Measurements from ENCODE around the gene SPATA2L. TPM values are rescaled to one million over a fixed set of nuclear protein-coding genes. Genes with fewer than 3 reads are reported as not detected.
A peak's percentile ranks its signal among the peaks of the same experiment; 100 is the strongest.

Gene SPATA2L
- total RNA-seq, 1 donor from 2014 or later: 7.6 TPM

- Histone ChIP-seq H3K9me3 (ENCODE audit: low read depth) (no peaks in the 10 kb centered on the region), H4K20me1 (ENCODE audit: low read depth) (peaks cover 28% of the 10 kb centered on the region), H3K4me3 (peak overlapping the region; percentile 70), H3K36me3 (peaks cover 2% of the 10 kb centered on the region), H3K4me2 (peak overlapping the region; percentile 85), H3K27ac (no peak overlapping the region), H3K4me1 (peaks cover 10% of the 10 kb centered on the region), H3K79me2 (ENCODE audit: low read depth) (peaks cover 61% of the 10 kb centered on the region), H3F3A (ENCODE audit: low read depth) (no peaks in the 10 kb centered on the region), H3K27me3 (no peaks in the 10 kb centered on the region), H3K9ac (peak overlapping the region; percentile 82), H2AFZ (replicated peaks) (no peak overlapping the region)
- H3K36me3 Mint-ChIP-seq: peaks cover 26% of the 10 kb centered on the region
- peak; percentile 41 for DNase-seq (ENCODE audit: low spot score)
- H3K9me3 Mint-ChIP-seq: no peaks in the 10 kb centered on the region
- no peak overlapping the region for H3K27ac Mint-ChIP-seq
- no peak for TF ChIP-seq EZH2 (IDR thresholded peaks at IDR 0.05)
- peaks cover 2% of the 10 kb centered on the region for H3K27me3 Mint-ChIP-seq (ENCODE audit: insufficient read depth, low read depth)
- H3K4me3 Mint-ChIP-seq: peak overlapping the region; percentile 92
- peaks cover 14% of the 10 kb centered on the region for H3K4me1 Mint-ChIP-seq
Observed at GRCh38 chr16:89656435-89657121, 44.9 kb downstream of the SPATA2L start.

DNA sequence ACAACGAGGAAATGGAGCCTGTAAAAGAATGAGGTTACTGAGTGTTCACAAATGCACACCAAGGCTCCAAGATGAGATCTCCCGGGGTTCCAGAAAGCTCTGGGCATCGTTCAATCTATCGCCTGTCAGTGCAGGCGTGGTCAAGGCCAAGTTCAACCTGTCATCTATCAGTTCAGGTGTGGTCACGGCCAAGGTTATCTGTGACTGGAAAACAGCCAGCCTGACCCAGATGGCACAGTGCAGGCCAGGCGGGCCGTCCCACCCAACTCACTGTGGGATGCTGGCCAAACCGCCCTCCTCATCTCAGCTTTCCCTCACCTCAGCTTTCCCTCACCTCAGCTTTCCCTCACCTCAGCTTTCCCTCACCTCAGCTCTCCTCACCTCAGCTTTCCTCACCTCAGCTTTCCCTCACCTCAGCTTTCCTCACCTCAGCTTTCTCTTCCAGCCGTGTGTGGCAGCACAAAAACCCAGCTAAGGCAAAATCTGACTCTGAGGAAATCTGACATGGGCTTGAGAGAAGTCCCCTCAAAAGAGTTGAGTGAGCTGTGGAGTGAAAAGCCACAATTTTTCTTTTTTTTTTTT is 46.4 kb downstream of the SPATA2L start:
- Histone ChIP-seq H4K20me1 (ENCODE audit: low read depth) (peaks cover 34% of the 10 kb centered on the region), H3K4me2 (no peak overlapping the region), H3K27ac (no peak overlapping the region), H3K9ac (no peak overlapping the region), H3K36me3 (no peaks in the 10 kb centered on the region), H3F3A (ENCODE audit: low read depth) (no peaks in the 10 kb centered on the region), H2AFZ (replicated peaks) (no peak overlapping the region), H3K27me3 (no peaks in the 10 kb centered on the region), H3K79me2 (ENCODE audit: low read depth) (peaks cover 56% of the 10 kb centered on the region), H3K9me3 (ENCODE audit: low read depth) (no peaks in the 10 kb centered on the region), H3K4me3 (no peak overlapping the region), H3K4me1 (peaks cover 10% of the 10 kb centered on the region)
- Mint-ChIP-seq H3K4me1 (peaks cover 14% of the 10 kb centered on the region), H3K27ac (no peak overlapping the region), H3K9me3 (no peaks in the 10 kb centered on the region), H3K4me3 (peak overlapping the region; percentile 92), H3K36me3 (peaks cover 12% of the 10 kb centered on the region), H3K27me3 (ENCODE audit: insufficient read depth, low read depth) (peaks cover 2% of the 10 kb centered on the region)
- no peak for DNase-seq (ENCODE audit: low spot score)
- no peak for TF ChIP-seq EZH2 (IDR thresholded peaks at IDR 0.05)
- TF ChIP-seq EZH2phosphoT487 (IDR thresholded peaks at IDR 0.05): no peak
- TF ChIP-seq CTCF (IDR thresholded peaks at IDR 0.05): no peak

DNA sequence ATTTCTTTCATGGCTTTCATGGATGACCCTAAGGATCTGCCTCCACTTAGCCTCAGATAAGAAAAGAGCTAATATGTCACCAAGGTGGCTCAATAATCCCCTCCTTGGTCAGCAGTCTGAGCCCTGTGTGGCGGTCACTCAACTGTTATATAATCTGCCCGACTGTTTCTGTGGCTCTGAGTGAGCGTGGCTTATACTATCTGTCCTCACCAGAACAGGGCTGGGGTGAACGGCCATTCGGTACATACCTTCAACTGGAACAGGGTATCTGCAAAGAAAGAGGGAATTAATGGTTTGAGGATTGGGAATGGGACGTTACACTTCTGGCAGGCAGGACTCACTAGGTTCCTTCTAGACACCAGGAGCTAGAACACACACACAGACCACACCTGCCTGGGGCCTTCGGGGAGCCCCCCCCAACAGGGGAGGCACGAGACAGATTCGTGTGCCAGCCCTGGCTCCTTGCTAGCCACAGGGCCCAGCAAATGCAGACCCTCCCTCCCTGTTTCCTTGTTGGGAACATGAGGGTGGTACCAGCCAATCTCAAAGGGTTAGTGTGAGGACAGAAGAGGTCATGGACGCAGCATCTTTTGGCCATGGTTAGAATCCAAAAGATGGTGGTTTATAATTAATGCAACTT is 47.7 kb downstream of the SPATA2L start:
- Histone ChIP-seq H3K27ac (no peak overlapping the region), H3K79me2 (ENCODE audit: low read depth) (peaks cover 42% of the 10 kb centered on the region), H3K4me2 (no peak overlapping the region), H4K20me1 (ENCODE audit: low read depth) (peaks cover 34% of the 10 kb centered on the region), H3K27me3 (no peaks in the 10 kb centered on the region), H3K9ac (no peak overlapping the region), H3K9me3 (ENCODE audit: low read depth) (no peaks in the 10 kb centered on the region), H3F3A (ENCODE audit: low read depth) (no peaks in the 10 kb centered on the region), H3K4me1 (peaks cover 8% of the 10 kb centered on the region), H3K4me3 (no peak overlapping the region), H2AFZ (replicated peaks) (no peak overlapping the region), H3K36me3 (no peaks in the 10 kb centered on the region)
- Mint-ChIP-seq H3K4me1 (peaks cover 9% of the 10 kb centered on the region), H3K36me3 (peaks cover 5% of the 10 kb centered on the region), H3K27ac (no peak overlapping the region), H3K9me3 (no peaks in the 10 kb centered on the region), H3K4me3 (no peak overlapping the region), H3K27me3 (ENCODE audit: insufficient read depth, low read depth) (peaks cover 7% of the 10 kb centered on the region)
- no peak for DNase-seq (ENCODE audit: low spot score)
- no peak for TF ChIP-seq EZH2 (IDR thresholded peaks at IDR 0.05)
- TF ChIP-seq EZH2phosphoT487 (IDR thresholded peaks at IDR 0.05): no peak
- TF ChIP-seq CTCF (IDR thresholded peaks at IDR 0.05): no peak
